Transverse colon (tissue), 4 donors: ENCODE results near the gene RBMX. TPM values are rescaled to one million over a fixed set of nuclear protein-coding genes. Genes with fewer than 3 reads are reported as not detected.
"Not testable (repeated sequence)": the region's sequence is repeated elsewhere in the genome, so short reads cannot be mapped to it uniquely, and the experiment has no call there.

Experiments
- DNase-seq: peaks from one replicate; pipeline ENCODE4 v3.0.0-alpha.2; 2019
- H3K27ac ChIP-seq, 4 donors: fragments of 200-600 bp; sonication (generic); 2 replicates each; pipeline ENCODE4 v1.5.1; 2016 to 2018; ENCODE audit warnings: inconsistent platforms in 4 of 4
- H3K27me3 ChIP-seq: fragments of 200-600 bp; sonication (generic); 2 replicates; pipeline ENCODE4 v1.5.1; 2017; ENCODE audit warnings: inconsistent platforms
- H3K36me3 ChIP-seq, 4 donors: fragments of 200-600 bp; sonication (generic); 2 replicates each; pipeline ENCODE4 v1.5.1; 2017 to 2019; ENCODE audit warnings: inconsistent platforms in 4 of 4
- H3K4me1 ChIP-seq, 4 donors: fragments of 200-600 bp; sonication (generic); 2 replicates each; pipeline ENCODE4 v1.5.1; 2017 to 2020; ENCODE audit warnings: inconsistent platforms in 4 of 4
- H3K4me3 ChIP-seq, 4 donors: fragments of 200-600 bp; sonication (generic); 1 replicate in 1 of 4; 2 replicates in 3 of 4; pipeline versions ENCODE4 v1.5.1 to v1.6.1; 2017 to 2019; ENCODE audit warnings: inconsistent platforms in 4 of 4
- H3K9me3 ChIP-seq, 2 donors: fragments of 200-600 bp; sonication (generic); 2 replicates each; pipeline ENCODE4 v1.5.1; 2017 to 2019; ENCODE audit warnings: inconsistent platforms in 2 of 2
- EP300 ChIP-seq: sonication (generic); formaldehyde crosslinking; IDR thresholded peaks from one replicate; pipeline ENCODE4 v1.6.1; 2017; ENCODE audit warnings: antibody characterized with exemption, low read depth
- POLR2A ChIP-seq: fragments of 450-650 bp; IDR thresholded peaks from one replicate; pipeline ENCODE4 v1.6.1; 2016; ENCODE audit warnings: antibody characterized with exemption, mild to moderate bottlenecking, moderate library complexity
- POLR2AphosphoS5 ChIP-seq, 3 donors: sonication (generic); formaldehyde crosslinking; IDR thresholded peaks; one replicate each; pipeline ENCODE4 v1.6.1; 2016; ENCODE audit warnings: antibody characterized with exemption in 3 of 3
- WGBS, 2 donors: methylation state at CpG; one replicate each; pipeline ENCODE4 v1.1.5; 2018; ENCODE audit warnings: low coverage in 1 of 2; 5-methylcytosine and 5-hydroxymethylcytosine counted together
- in situ Hi-C, 4 donors: fragments of 200-750 bp; cut with MboI; loops; one replicate each; pipeline versions ENCODE4 v1.15.0 to v1.15.1; 2017; ENCODE audit warnings: low sequenced_read_pairs in 3 of 4, low pct_ligation_motif_present in 1 of 4, low pct_unique_long_range_greater_than_20kb in 1 of 4
- intact Hi-C: fragments of 100-400 bp; cut with DNase I; formaldehyde crosslinking; loops from one replicate; pipeline ENCODE4 v1.15.1; 2023; ENCODE audit warnings: low total_unique reads
- total RNA-seq, 4 donors: library from RNA; depleted of rRNA; stranded (reverse); fragments of >200 nt; gene quantifications; one replicate each; pipeline ENCODE4 v1.1.0, GENCODE V29; 2016
- TF ChIP-seq, protein P1 (sequence below), 5 experiments: fragments of 200-600 bp in 3 of 5; fragments of 450-650 bp in 2 of 5; sonication (generic) in 3 of 5; IDR thresholded peaks; 1 replicate in 2 of 5; 2 replicates in 3 of 5; pipeline ENCODE4 v1.5.1; 2016 to 2017; ENCODE audit warnings: antibody characterized with exemption in 5 of 5, inconsistent platforms in 3 of 5, mild to moderate bottlenecking in 2 of 5, moderate library complexity in 1 of 5

The RBMX gene
- total RNA-seq, 4 donors from 2014 or later = 116 to 212 (median 206) TPM

DNA sequence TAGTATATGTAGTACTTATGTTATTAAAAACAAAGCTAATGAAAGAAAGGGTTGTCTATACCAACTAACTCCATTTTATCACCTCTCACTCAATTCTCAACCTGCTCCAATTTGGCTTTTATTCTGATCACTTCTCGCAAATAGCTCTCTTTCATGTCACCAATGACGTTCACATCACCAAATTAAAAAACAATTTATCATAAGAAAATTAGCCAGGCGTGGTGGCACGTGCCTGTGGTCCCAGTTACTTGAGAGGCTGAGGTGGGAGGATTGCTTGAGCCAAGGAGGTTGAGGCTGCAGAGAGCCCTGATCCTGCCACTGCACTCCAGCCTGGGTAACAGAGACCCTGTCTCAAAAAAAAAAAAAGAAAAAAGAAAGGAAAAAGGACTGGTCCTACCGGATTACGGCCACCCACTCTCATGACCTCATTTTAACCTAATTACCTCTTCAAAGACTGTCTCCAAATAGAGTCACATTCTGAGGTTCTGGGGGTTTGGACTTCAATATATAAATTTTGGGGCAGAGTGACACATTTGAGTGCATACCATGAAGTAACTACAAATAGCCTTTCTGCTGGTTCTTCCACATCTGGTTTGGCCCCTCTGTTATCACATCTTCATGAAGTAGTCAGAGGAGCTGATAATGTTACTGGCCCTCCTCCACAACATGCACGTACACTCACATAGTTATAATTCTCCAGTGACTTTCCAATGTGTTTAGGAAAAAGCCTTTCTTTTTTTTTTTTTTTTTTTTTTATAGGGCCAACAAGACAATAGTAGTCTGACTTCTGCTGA, 15.8 kb upstream of the RBMX start:
- TF ChIP-seq POLR2A (no peak), POLR2AphosphoS5 (IDR thresholded peaks at IDR 0.05) (no peak), EP300 (no peak)
- TF ChIP-seq, protein P1, sequence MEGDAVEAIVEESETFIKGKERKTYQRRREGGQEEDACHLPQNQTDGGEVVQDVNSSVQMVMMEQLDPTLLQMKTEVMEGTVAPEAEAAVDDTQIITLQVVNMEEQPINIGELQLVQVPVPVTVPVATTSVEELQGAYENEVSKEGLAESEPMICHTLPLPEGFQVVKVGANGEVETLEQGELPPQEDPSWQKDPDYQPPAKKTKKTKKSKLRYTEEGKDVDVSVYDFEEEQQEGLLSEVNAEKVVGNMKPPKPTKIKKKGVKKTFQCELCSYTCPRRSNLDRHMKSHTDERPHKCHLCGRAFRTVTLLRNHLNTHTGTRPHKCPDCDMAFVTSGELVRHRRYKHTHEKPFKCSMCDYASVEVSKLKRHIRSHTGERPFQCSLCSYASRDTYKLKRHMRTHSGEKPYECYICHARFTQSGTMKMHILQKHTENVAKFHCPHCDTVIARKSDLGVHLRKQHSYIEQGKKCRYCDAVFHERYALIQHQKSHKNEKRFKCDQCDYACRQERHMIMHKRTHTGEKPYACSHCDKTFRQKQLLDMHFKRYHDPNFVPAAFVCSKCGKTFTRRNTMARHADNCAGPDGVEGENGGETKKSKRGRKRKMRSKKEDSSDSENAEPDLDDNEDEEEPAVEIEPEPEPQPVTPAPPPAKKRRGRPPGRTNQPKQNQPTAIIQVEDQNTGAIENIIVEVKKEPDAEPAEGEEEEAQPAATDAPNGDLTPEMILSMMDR (IDR thresholded peaks at IDR 0.05) = no peak
- H3K36me3 ChIP-seq = no peaks in the 10 kb centered on the region
- no peaks in the 10 kb centered on the region for H3K4me1 ChIP-seq
- intact Hi-C loops (no loop called here), in situ Hi-C loops (no loop called here)
- DNase-seq = no peak
- H3K27ac ChIP-seq = no peak overlapping the region
- no peak overlapping the region for H3K4me3 ChIP-seq
- H3K27me3 ChIP-seq = no peaks in the 10 kb centered on the region
- no peaks in the 10 kb centered on the region for H3K9me3 ChIP-seq
- WGBS, 2 donors = 79 to 90% methylated on average over 2 to 7 of the region's 7 CpGs

DNA sequence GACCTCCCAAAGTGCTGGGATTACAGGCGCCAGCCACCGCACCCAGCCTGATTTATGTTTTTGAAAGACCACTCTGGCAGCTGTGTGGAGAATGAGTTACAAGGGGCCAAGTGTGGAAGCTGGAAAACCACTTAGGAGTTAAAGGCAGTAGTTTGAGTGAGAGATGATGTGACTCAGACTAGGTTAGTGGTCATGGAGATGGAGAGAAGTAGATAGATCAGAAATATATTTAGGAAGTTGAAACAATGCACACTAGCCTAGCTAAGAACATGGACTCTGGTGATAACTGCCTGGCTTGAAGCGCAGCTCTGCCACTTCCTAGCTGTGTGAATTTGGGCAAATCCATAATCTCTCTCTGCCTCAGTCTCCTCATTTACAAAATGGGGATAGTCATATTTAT, 11.9 kb upstream of the RBMX start:
- TF ChIP-seq POLR2A = no peak
- no peak for TF ChIP-seq EP300
- TF ChIP-seq, protein P1 (IDR thresholded peaks at IDR 0.05) = no peak
- no peak for TF ChIP-seq POLR2AphosphoS5 (IDR thresholded peaks at IDR 0.05)
- Histone ChIP-seq H3K9me3 (no peaks in the 10 kb centered on the region), H3K36me3 (no peaks in the 10 kb centered on the region), H3K4me3 (no peak overlapping the region), H3K27me3 (no peaks in the 10 kb centered on the region), H3K27ac (no peak overlapping the region), H3K4me1 (no peaks in the 10 kb centered on the region)
- no peak for DNase-seq
- WGBS, 2 donors = 83% methylated on average over 3 of the region's 3 CpGs; no CpG with 5 or more reads in 1 of the 2 donors
- intact Hi-C loops (no loop called here), in situ Hi-C loops (no loop called here)

GRCh38 chrX:136890596-136890995, 10.1 kb upstream of the RBMX start:
- WGBS, 2 donors = 85% methylated on average over 2 to 6 of the region's 6 CpGs
- H3K4me1 ChIP-seq, H3K9me3 ChIP-seq, H3K36me3 ChIP-seq, H3K27ac ChIP-seq, intact Hi-C loops, DNase-seq, in situ Hi-C loops, H3K27me3 ChIP-seq, H3K4me3 ChIP-seq: not testable (repeated sequence)

DNA sequence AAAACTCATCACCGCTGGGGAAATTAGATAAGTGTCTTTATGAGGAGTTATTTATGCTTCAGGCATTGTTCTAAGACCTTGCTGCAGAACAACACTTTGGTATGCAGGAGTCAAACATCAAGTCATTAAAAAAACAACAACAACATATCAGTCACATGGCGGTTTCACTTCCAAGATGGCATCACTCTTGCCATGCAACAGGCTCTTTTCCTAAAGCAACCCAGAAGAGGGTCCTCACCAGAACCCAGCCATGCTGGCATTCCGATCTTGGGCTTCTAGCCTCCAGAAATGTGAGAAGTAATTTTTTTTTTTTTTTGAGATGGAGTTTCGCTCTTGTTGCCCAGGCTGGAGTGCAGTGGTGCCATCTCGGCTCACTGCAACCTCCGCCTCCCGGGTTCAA, 8.7 kb upstream of the RBMX start:
- in situ Hi-C loops (no loop called here), intact Hi-C loops (no loop called here)
- H3K36me3 ChIP-seq = no peaks in the 10 kb centered on the region
- no peak overlapping the region for H3K4me3 ChIP-seq
- no peaks in the 10 kb centered on the region for H3K27me3 ChIP-seq
- no peak overlapping the region for H3K27ac ChIP-seq
- no peaks in the 10 kb centered on the region for H3K4me1 ChIP-seq
- DNase-seq = no peak
- WGBS, 2 donors = 95% methylated on average over 7 of the region's 7 CpGs; no CpG with 5 or more reads in 1 of the 2 donors
- H3K9me3 ChIP-seq = no peaks in the 10 kb centered on the region
- TF ChIP-seq, protein P1 (IDR thresholded peaks at IDR 0.05) = no peak
- TF ChIP-seq POLR2AphosphoS5 (IDR thresholded peaks at IDR 0.05) (no peak), POLR2A (no peak), EP300 (no peak)
